ENCODE results near the gene IRF2BP2. TPM values are rescaled to one million over a fixed set of nuclear protein-coding genes. Genes with fewer than 3 reads are reported as not detected.
"Not testable (repeated sequence)": the region's sequence is repeated elsewhere in the genome, so short reads cannot be mapped to it uniquely, and the experiment has no call there.

IRF2BP2 gene
- total RNA-seq, 2 experiments from 2014 or later, result 117 to 125 TPM

GRCh38 chr1:234644928-234645327, 35.0 kb upstream of the IRF2BP2 start:
- H3K27ac Mint-ChIP-seq, result no peak overlapping the region
- ChIA-PET CTCF (interaction anchor here (0.6 kb wide), 1 partner anchor 15 kb away, joined by 3 read pairs; no protein-coding TSS in a partner anchor), POLR2A (no interaction called here)

GRCh38 chr1:234643850-234644134, 33.8 kb upstream of the IRF2BP2 start:
- Mint-ChIP-seq H3K9me3 (peaks cover 6% of the 10 kb centered on the region), H3K27ac (no peak overlapping the region), H3K4me3 (no peak overlapping the region), H3K4me1 (no peaks in the 10 kb centered on the region), H3K36me3 (ENCODE audit: low read depth) (peaks cover 5% of the 10 kb centered on the region), H3K27me3 (peaks cover 6% of the 10 kb centered on the region)
- no peak for DNase-seq
- ChIA-PET CTCF (interaction anchor here (1.5 kb wide), 1 partner anchor 144 kb away, joined by 3 read pairs; no protein-coding TSS in a partner anchor), POLR2A (no interaction called here)

More at GRCh38 chr1:234644928-234645327, 35.0 kb upstream of the IRF2BP2 start:
- no peaks in the 10 kb centered on the region for H3K4me1 Mint-ChIP-seq
- no peak for DNase-seq
- peaks cover 6% of the 10 kb centered on the region for H3K27me3 Mint-ChIP-seq
- H3K9me3 Mint-ChIP-seq, result peaks cover 7% of the 10 kb centered on the region
- no peak overlapping the region for H3K4me3 Mint-ChIP-seq
- H3K36me3 Mint-ChIP-seq (ENCODE audit: low read depth), result peaks cover 5% of the 10 kb centered on the region

- POLR2A ChIA-PET, result no interaction called here
- CTCF ChIA-PET, result interaction anchor here (1.5 kb wide), 1 partner anchor 143 kb away, joined by 3 read pairs; no protein-coding TSS in a partner anchor
- Mint-ChIP-seq H3K36me3 (ENCODE audit: low read depth) (peaks cover 5% of the 10 kb centered on the region), H3K9me3 (peaks cover 6% of the 10 kb centered on the region), H3K27ac (no peak overlapping the region), H3K4me3 (no peak overlapping the region), H3K27me3 (peaks cover 6% of the 10 kb centered on the region), H3K4me1 (no peaks in the 10 kb centered on the region)
- DNase-seq, result no peak
These were observed 33.3 kb upstream of the IRF2BP2 start for GRCh38 chr1:234643111-234643849.

GRCh38 chr1:234642428-234642827, 32.5 kb upstream of the IRF2BP2 start:
- H3K27me3 Mint-ChIP-seq, result peaks cover 6% of the 10 kb centered on the region
- ChIA-PET CTCF (interaction anchor here (0.6 kb wide), 1 partner anchor 1451 kb away, joined by 3 read pairs; no protein-coding TSS in a partner anchor), POLR2A (no interaction called here)
- no peak for DNase-seq
- no peak overlapping the region for H3K27ac Mint-ChIP-seq
- H3K36me3 Mint-ChIP-seq (ENCODE audit: low read depth), result peaks cover 5% of the 10 kb centered on the region
- peaks cover 6% of the 10 kb centered on the region for H3K9me3 Mint-ChIP-seq
- H3K4me3 Mint-ChIP-seq, result no peak overlapping the region
- H3K4me1 Mint-ChIP-seq, result no peaks in the 10 kb centered on the region

GRCh38 chr1:234639961-234640360, 30.0 kb upstream of the IRF2BP2 start:
- Mint-ChIP-seq H3K4me1 (no peaks in the 10 kb centered on the region), H3K36me3 (ENCODE audit: low read depth) (no peaks in the 10 kb centered on the region), H3K27ac (no peak overlapping the region), H3K4me3 (no peak overlapping the region), H3K27me3 (peaks cover 2% of the 10 kb centered on the region), H3K9me3 (no peaks in the 10 kb centered on the region)
- CTCF ChIA-PET, result no interaction called here
- no peak for DNase-seq
- POLR2A ChIA-PET, result no interaction called here

GRCh38 chr1:234638832-234639799, 29.1 kb upstream of the IRF2BP2 start:
- ChIA-PET POLR2A (no interaction called here), CTCF (no interaction called here)
- DNase-seq, result no peak
- Mint-ChIP-seq H3K27ac (no peak overlapping the region), H3K9me3 (no peaks in the 10 kb centered on the region), H3K36me3 (ENCODE audit: low read depth) (no peaks in the 10 kb centered on the region), H3K4me1 (peaks cover 2% of the 10 kb centered on the region), H3K27me3 (peaks cover 2% of the 10 kb centered on the region), H3K4me3 (no peak overlapping the region)

GRCh38 chr1:234634922-234635321, 24.9 kb upstream of the IRF2BP2 start:
- H3K4me1 Mint-ChIP-seq; H3K27me3 Mint-ChIP-seq; H3K9me3 Mint-ChIP-seq; POLR2A ChIA-PET; H3K27ac Mint-ChIP-seq; H3K4me3 Mint-ChIP-seq; CTCF ChIA-PET; DNase-seq; H3K36me3 Mint-ChIP-seq (ENCODE audit: low read depth): not testable (repeated sequence)

GRCh38 chr1:234634387-234634786, 24.4 kb upstream of the IRF2BP2 start:
- Mint-ChIP-seq H3K36me3 (ENCODE audit: low read depth) (no peaks in the 10 kb centered on the region), H3K9me3 (peaks cover 6% of the 10 kb centered on the region)

GRCh38 chr1:234633246-234634003, 23.4 kb upstream of the IRF2BP2 start:
- POLR2A ChIA-PET, result no interaction called here
- H3K27me3 Mint-ChIP-seq, result no peaks in the 10 kb centered on the region
- DNase-seq, result no peak
- no peak overlapping the region for H3K27ac Mint-ChIP-seq
- H3K4me1 Mint-ChIP-seq, result peaks cover 11% of the 10 kb centered on the region
- H3K9me3 Mint-ChIP-seq, result peaks cover 6% of the 10 kb centered on the region
- H3K36me3 Mint-ChIP-seq (ENCODE audit: low read depth), result no peaks in the 10 kb centered on the region
- CTCF ChIA-PET, result interaction anchor here (1.1 to 1.3 kb wide), 2 partner anchors 146 to 450 kb away, joined by 3 read pairs; no protein-coding TSS in a partner anchor
- no peak overlapping the region for H3K4me3 Mint-ChIP-seq

More at GRCh38 chr1:234634387-234634786, 24.4 kb upstream of the IRF2BP2 start:
- H3K27ac Mint-ChIP-seq, result no peak overlapping the region
- ChIA-PET POLR2A (no interaction called here), CTCF (no interaction called here)
- peaks cover 9% of the 10 kb centered on the region for H3K4me1 Mint-ChIP-seq
- DNase-seq, result no peak
- H3K27me3 Mint-ChIP-seq, result no peaks in the 10 kb centered on the region
- H3K4me3 Mint-ChIP-seq, result no peak overlapping the region

- ChIA-PET CTCF (interaction anchor here (1.1 to 1.3 kb wide), 2 partner anchors 145 to 451 kb away, joined by 3 read pairs; no protein-coding TSS in a partner anchor), POLR2A (no interaction called here)
- peaks cover 6% of the 10 kb centered on the region for H3K9me3 Mint-ChIP-seq
- no peak for DNase-seq
- peaks cover 11% of the 10 kb centered on the region for H3K4me1 Mint-ChIP-seq
- H3K27ac Mint-ChIP-seq, result no peak overlapping the region
- no peak overlapping the region for H3K4me3 Mint-ChIP-seq
- H3K36me3 Mint-ChIP-seq (ENCODE audit: low read depth), result no peaks in the 10 kb centered on the region
- no peaks in the 10 kb centered on the region for H3K27me3 Mint-ChIP-seq
These were observed 22.2 kb upstream of the IRF2BP2 start for GRCh38 chr1:234632225-234632624.

GRCh38 chr1:234631721-234632125, 21.7 kb upstream of the IRF2BP2 start:
- Mint-ChIP-seq H3K9me3 (peaks cover 6% of the 10 kb centered on the region), H3K4me1 (peaks cover 11% of the 10 kb centered on the region), H3K36me3 (ENCODE audit: low read depth) (no peaks in the 10 kb centered on the region), H3K27me3 (no peaks in the 10 kb centered on the region), H3K4me3 (no peak overlapping the region), H3K27ac (no peak overlapping the region)
- ChIA-PET CTCF (no interaction called here), POLR2A (no interaction called here)
- DNase-seq, result no peak

GRCh38 chr1:234629026-234629425, 19.0 kb upstream of the IRF2BP2 start:
- DNase-seq, result no peak
- Mint-ChIP-seq H3K9me3 (peaks cover 6% of the 10 kb centered on the region), H3K27me3 (no peaks in the 10 kb centered on the region), H3K4me3 (no peak overlapping the region), H3K27ac (no peak overlapping the region), H3K4me1 (peaks cover 10% of the 10 kb centered on the region), H3K36me3 (ENCODE audit: low read depth) (no peaks in the 10 kb centered on the region)
- CTCF ChIA-PET, result no interaction called here
- POLR2A ChIA-PET, result interaction anchor here (0.8 kb wide), 1 partner anchor 29 kb away, joined by 3 read pairs; no protein-coding TSS in a partner anchor

GRCh38 chr1:234628089-234628488, 18.1 kb upstream of the IRF2BP2 start:
- peaks cover 10% of the 10 kb centered on the region for H3K4me1 Mint-ChIP-seq
- no peak overlapping the region for H3K4me3 Mint-ChIP-seq
- H3K27ac Mint-ChIP-seq, result no peak overlapping the region
- CTCF ChIA-PET, result no interaction called here
- no peak for DNase-seq
- peaks cover 6% of the 10 kb centered on the region for H3K9me3 Mint-ChIP-seq
- H3K27me3 Mint-ChIP-seq, result no peaks in the 10 kb centered on the region
- POLR2A ChIA-PET, result no interaction called here
- H3K36me3 Mint-ChIP-seq (ENCODE audit: low read depth), result no peaks in the 10 kb centered on the region
